Stimulated activated naive B cell treated with anti-CD40 and anti-IgM and Interleukin-4, amounts not matched to agents 10 μg/mL and 1 μg/mL and 100 μg/mL, for 72 hours (primary cell): ENCODE data around the gene CALML3.

Source experiments
- ATAC-seq, 2 donors: fragments of 150-1000 bp; cut with Tn5 transposase; replicated peaks; 2 replicates each; pipeline ENCODE4 v1.10.0; 2021; ENCODE audit warnings: moderate library complexity in 1 of 2
- DNase-seq: peaks from one replicate; pipeline ENCODE4 v3.0.0; 2021
- H3K27ac Mint-ChIP-seq: one replicate; pipeline ENCODE4 v1.8.0; 2022; ENCODE audit warnings: mild to moderate bottlenecking, mixed read lengths
- H3K27me3 Mint-ChIP-seq, 2 donors: one replicate each; pipeline ENCODE4 v1.8.0; 2022; ENCODE audit warnings: mixed read lengths in 2 of 2
- H3K36me3 Mint-ChIP-seq, 2 donors: one replicate each; pipeline ENCODE4 v1.8.0; 2022; ENCODE audit warnings: mixed read lengths in 2 of 2, mild to moderate bottlenecking in 1 of 2
- H3K4me1 Mint-ChIP-seq, 2 donors: one replicate each; pipeline ENCODE4 v1.8.0; 2022; ENCODE audit warnings: mixed read lengths in 2 of 2, mild to moderate bottlenecking in 1 of 2
- H3K4me3 Mint-ChIP-seq, 2 donors: one replicate each; pipeline ENCODE4 v1.8.0; 2022; ENCODE audit warnings: mild to moderate bottlenecking in 2 of 2, mixed read lengths in 2 of 2, moderate library complexity in 1 of 2
- H3K9me3 Mint-ChIP-seq, 2 donors: one replicate each; pipeline ENCODE4 v1.8.0; 2022; ENCODE audit warnings: mixed read lengths in 2 of 2, mild to moderate bottlenecking in 1 of 2

CALML3 gene

DNA sequence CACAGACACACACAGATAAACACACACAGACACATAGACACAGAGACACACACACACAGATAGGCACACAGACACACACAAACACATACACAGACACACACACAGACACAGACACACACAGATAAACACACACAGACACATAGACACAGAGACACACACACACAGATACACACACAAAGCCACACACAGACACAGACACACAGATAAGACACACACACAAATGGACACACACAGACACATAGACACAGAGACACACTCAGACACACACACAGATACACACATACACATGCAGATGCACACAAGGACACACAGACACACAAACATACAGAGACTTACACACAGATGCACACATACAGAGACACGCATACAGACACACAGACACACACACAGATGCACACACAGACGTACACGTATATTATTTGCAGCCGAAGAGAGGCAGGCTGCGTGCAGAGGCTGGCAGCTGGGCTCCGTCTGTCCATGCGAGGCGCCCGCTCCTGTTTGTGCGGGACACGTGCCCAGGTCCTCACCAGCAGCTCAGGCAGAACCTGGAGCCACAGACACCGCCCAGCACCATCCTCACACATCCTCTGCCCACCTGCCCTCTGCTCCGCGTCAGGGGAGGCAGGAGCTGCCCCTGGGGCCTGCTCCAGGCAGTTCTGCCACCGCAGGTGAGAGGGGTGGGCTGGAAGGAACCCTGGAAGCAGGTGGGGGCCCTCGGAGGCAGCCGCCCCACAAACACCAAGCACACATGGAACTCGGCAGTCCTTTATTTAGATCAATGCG, 26.6 kb upstream of the CALML3 start:
- Mint-ChIP-seq H3K27ac (no peak overlapping the region), H3K36me3 (no peaks in the 10 kb centered on the region), H3K4me3 (no peak overlapping the region), H3K9me3 (no peaks in the 10 kb centered on the region), H3K4me1 (no peaks in the 10 kb centered on the region), H3K27me3 (peaks cover 12 to 14% of the 10 kb centered on the region in 2 donors)
- DNase-seq (no peak), ATAC-seq (peak in 1 of 2 donors; percentile 8)

DNA sequence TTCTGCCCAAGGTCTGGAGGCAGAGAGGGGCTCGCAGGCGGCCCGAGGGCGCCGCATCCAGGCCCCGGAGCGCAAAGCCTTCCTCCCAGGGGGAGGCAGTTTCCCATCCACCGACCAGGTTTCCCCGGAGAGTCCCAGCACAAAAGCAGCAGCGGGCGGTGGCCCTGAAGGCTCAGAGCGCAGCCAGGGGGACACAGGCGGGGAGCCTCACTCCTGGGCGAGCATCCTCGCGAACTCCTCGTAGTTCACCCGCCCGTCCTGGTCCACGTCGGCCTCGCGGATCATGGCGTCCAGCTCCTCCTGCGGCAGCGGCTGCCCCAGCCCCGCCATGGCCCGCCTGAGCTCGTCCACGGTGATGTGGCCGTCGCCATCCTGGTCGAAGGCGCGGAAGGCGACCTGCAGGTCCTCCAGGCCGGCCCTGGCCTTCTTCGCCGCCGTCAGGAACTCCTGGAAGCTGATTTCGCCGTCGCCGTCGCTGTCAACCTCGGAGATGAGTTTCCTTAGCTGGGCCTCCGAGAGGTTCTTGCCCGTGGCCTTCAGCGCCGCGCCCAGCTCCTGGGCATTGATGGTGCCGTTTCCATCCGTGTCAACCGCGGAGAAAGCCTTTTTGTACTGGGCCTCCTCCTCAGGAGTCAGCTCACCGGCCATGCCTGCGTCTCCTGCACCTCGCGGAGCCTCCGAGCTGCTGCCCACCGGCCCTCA, 25.8 kb upstream of the CALML3 start:
- ATAC-seq, result no peak
- Mint-ChIP-seq H3K36me3 (no peaks in the 10 kb centered on the region), H3K4me1 (no peaks in the 10 kb centered on the region), H3K4me3 (no peak overlapping the region), H3K27ac (no peak overlapping the region), H3K9me3 (no peaks in the 10 kb centered on the region), H3K27me3 (peaks cover 19 to 22% of the 10 kb centered on the region in 2 donors)
- no peak for DNase-seq

DNA sequence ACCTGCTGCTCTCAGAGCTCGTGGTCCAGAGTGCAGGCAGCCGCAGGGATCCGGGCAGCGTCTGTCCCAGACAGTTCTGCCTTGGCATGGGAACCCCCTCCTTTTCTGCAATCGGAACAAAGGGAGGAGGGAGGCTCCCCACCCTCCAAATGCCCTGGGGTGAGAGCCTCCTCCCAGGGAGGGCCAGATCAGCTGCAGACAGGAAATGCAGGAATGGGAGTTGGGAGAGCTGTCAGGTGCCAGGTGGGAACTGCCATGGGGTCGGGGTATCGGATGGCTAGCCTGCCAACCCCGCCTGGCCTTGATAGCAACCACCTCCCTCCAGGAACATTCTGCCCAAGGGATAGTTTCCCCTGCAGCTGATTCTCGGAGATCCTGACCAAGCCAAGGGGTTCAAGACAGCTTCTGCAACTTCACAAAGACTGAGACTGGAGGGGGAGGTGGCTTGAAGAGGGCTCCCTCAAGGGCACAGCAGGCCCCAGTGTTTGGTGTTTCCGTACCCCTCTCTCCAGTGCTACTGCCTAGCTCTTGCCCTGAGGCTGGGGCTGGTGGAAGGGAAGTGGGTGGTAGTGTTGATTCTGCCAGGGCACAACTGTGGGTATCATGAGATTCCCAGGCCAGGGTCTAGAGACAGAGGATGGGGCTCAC, 25.1 kb upstream of the CALML3 start, which contains the start of gene CALML5:
Gene CALML5, minus strand, starts transcription at position 78 of the 648 bp plus-strand sequence. CDS start 132 bp downstream, outside the sequence.
- no peaks in the 10 kb centered on the region for H3K36me3 Mint-ChIP-seq
- no peak within 1 kb of the TSS for H3K27ac Mint-ChIP-seq

DNA sequence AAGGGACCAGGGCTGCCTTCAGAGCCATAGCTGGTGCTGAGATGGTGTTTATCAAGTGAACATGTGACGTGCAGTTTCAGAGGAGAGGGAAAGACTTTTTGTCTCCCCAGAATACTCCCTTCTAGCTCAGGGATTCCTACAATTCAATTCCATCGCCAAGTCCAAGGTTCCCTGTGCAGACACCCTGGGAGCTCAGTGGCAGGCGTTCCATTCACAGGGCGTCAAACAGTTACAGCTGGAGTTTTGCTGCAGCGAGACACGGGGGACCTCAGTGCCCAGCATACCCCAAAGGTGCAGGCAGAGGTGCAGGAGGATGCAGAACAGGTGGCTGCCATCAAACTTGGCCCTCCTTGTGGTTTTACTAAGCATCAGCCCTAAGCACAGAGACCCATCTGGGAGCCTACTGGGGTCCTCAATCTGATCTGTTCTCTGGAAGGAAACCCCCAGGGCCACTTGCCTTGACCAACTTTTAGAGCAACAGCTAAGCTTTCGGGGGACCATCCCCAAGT, 24.5 kb upstream of the CALML3 start:
- Mint-ChIP-seq H3K27me3 (peaks cover 24 to 29% of the 10 kb centered on the region in 2 donors), H3K4me3 (no peak overlapping the region), H3K4me1 (no peaks in the 10 kb centered on the region), H3K36me3 (no peaks in the 10 kb centered on the region), H3K9me3 (no peaks in the 10 kb centered on the region), H3K27ac (no peak overlapping the region)
- DNase-seq (no peak), ATAC-seq (no peak)

More for the DNA sequence above, 25.1 kb upstream of the CALML3 start, which contains the start of gene CALML5:
- no peaks in the 10 kb centered on the region for H3K9me3 Mint-ChIP-seq
- H3K4me3 Mint-ChIP-seq, result no peak within 1 kb of the TSS
- H3K4me1 Mint-ChIP-seq, result no peaks in the 10 kb centered on the region
- ATAC-seq, result no peak
- no peak for DNase-seq
- peaks cover 21 to 27% of the 10 kb centered on the region in 2 donors for H3K27me3 Mint-ChIP-seq

DNA sequence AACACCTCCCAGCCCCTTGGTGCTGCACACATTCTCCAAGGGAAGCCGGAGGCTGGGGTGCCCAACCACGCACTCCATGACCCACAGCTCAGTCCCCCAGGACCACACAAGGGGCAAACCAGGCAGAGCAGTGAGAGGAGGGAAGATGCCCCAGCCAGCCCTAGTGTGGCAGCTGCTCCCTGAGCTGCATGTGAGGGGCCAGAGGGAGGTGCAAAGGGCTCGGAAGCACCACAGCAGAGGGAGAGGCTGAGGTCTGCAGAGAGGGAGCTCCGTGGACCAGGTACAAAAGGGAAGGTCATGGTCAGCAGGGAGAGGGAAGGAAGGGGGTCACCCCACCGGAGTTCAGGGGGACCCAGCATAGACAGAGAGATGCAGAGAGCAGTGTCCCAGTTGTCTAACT, 23.9 kb upstream of the CALML3 start:
- ATAC-seq (no peak), DNase-seq (no peak)
- Mint-ChIP-seq H3K9me3 (no peaks in the 10 kb centered on the region), H3K27ac (no peak overlapping the region), H3K27me3 (peaks cover 26 to 33% of the 10 kb centered on the region in 2 donors), H3K36me3 (no peaks in the 10 kb centered on the region), H3K4me1 (no peaks in the 10 kb centered on the region), H3K4me3 (no peak overlapping the region)

DNA sequence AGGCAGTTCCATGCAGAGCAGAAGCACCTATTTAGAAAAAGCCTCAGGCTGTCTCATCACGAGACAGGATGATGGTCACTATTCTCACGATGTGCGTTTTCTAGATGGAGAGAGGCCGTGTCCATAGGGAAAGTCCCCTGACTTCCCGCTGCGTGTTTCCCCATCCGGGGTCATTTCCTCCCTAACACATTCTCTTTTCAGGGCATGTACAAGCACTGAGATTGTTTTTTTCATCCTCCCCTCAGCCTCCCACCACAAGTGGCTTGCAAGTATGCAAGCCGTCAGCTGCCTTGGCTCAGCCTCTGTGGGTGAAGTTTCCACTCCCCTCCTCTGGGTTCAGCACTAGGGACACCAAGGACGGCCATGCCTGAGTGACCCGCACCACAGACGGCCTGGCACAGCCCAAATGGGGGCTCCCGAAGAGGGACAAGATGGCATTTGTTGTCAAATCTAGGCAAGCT, 22.7 kb upstream of the CALML3 start:
- H3K4me1 Mint-ChIP-seq, result no peaks in the 10 kb centered on the region
- no peak overlapping the region for H3K4me3 Mint-ChIP-seq
- ATAC-seq (peak in 1 of 2 donors; percentile 31), DNase-seq (no peak)
- peaks cover 30 to 38% of the 10 kb centered on the region in 2 donors for H3K27me3 Mint-ChIP-seq
- H3K36me3 Mint-ChIP-seq, result no peaks in the 10 kb centered on the region
- no peaks in the 10 kb centered on the region for H3K9me3 Mint-ChIP-seq
- H3K27ac Mint-ChIP-seq, result no peak overlapping the region

DNA sequence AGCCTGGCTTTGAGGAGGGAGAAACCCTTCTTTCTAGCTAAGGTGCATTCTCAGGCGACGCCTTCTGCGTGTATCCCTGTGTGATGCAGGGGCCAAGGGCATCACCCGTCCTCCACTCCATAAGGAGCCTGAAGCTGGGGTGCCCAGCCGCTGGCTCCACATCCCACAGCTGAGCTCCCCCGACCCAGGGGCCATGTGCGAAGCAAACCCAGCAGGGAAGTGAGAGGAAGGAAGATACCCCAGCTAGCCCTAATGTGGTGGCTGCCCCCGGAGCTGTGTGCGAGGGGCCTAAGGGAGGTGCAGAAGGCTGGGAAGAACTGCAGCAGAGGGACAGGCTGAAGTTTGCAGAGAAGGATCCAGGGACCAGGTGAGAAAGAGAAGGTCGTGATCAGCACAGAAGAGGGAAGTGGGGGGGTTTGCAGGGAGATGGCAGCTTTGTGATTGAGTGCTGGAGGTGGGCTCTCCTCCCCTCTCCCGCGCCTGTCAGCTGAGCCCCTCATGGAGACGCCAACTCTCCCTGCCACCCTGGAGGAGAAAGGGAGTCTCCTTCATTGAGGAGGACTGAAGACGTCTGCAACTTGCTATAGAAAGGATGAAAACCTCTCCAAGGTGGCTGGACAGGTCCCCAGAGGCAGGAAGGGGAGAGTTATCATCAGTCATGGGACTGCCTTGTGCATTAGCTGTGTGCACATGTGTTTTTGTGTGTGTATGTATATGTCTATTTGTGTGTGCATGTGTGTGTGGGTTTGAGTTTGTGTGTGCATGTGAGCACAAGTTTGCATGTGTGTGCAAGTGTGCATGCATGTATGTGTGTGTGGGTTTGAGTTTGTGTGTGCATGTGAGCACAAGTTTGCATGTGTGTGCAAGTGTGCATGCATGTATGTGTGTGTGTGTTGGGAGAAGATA, 21.9 kb upstream of the CALML3 start:
- Mint-ChIP-seq H3K36me3 (no peaks in the 10 kb centered on the region), H3K4me3 (no peak overlapping the region), H3K27ac (no peak overlapping the region), H3K27me3 (peaks cover 30 to 43% of the 10 kb centered on the region in 2 donors), H3K9me3 (no peaks in the 10 kb centered on the region), H3K4me1 (no peaks in the 10 kb centered on the region)
- no peak for ATAC-seq
- DNase-seq, result no peak

DNA sequence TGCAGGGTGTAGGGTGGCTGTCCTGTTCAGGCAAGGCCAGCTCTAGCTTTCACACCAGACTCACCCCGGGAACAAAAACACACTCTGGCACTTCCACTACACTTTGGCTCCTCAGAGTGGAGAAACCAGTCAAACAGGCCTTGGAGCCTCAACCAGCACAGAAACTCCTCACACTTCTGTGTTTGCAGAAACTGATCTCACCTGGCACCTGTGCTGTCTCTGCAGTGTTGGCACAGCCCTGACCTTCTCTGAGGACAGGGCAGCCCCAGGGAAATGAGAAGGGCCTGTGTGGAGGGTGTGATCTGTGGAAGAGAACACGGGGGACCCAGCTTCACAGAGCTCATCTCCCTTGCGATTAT, 21.3 kb upstream of the CALML3 start:
- H3K4me3 Mint-ChIP-seq, result no peak overlapping the region
- H3K4me1 Mint-ChIP-seq, result no peaks in the 10 kb centered on the region
- H3K27me3 Mint-ChIP-seq, result peaks cover 30 to 44% of the 10 kb centered on the region in 2 donors
- DNase-seq (no peak), ATAC-seq (no peak)
- no peaks in the 10 kb centered on the region for H3K36me3 Mint-ChIP-seq
- H3K9me3 Mint-ChIP-seq, result no peaks in the 10 kb centered on the region
- no peak overlapping the region for H3K27ac Mint-ChIP-seq

DNA sequence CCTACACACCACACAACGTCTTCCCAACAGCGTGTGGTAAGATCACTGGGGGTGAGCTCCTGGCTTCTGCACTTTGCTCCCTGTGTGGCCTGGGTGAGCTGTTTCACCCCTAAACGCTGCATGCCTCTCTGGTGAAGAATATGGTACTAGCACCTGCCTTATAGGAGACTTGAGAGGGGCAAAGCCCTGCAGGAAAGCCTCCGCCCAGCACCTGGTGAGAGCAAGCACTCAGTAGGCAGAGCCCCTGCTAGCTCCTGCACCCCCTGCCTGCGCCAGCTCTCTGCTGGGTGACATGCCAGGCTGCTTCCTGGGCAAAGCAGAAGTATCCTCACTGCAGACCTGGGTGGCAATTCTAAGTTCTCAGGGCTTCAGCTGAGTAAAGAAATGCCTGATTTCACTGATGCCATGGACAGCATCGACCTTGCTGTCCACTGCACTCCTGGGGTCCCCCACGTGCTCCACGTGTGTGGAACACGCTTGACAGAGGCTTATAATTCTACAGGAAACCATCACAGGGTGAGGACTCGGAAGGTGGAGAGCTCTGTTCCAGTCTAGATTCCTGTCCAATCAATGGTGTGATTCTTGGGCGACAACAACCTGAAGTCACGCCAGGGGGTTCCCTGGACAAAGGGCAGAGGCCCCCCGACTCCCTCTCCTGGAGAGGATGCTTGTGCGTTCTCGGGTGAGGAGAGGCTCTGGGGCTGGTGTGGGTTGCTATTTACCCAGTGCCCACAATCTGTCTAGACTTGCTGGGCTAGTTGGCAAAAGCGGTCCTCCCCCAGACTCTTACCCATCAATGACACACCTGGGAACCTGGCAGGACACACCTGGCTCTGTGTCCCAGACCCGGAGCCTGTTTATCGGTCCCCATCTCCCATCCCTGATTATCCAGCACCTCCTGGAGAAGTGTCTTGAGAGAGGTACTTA, 20.4 kb upstream of the CALML3 start:
- Mint-ChIP-seq H3K36me3 (no peaks in the 10 kb centered on the region), H3K9me3 (no peaks in the 10 kb centered on the region), H3K4me3 (no peak overlapping the region), H3K27ac (no peak overlapping the region), H3K4me1 (no peaks in the 10 kb centered on the region), H3K27me3 (peaks cover 35 to 44% of the 10 kb centered on the region in 2 donors)
- no peak for DNase-seq
- ATAC-seq, result no peak

DNA sequence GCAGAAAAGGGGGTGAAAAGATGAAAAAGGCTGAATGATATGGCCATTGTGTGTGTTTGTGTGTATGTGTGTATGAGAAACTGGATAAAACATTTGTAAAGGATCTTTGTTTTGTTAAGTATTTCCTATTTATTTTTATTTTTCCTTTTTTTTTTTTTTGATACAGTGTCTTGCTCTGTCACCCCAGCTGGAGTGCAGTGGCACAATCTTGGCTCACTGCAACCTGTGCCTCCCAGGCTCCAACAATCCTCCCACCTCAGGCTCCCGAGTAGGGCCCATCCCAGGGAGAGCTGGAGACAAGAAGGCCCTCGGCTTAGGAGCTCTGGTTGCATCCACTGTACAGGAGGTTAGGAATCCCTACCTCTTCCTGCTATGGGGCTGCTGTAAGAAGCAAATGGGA, 18.5 kb upstream of the CALML3 start:
- no peaks in the 10 kb centered on the region for H3K36me3 Mint-ChIP-seq
- H3K4me3 Mint-ChIP-seq, result no peak overlapping the region
- no peaks in the 10 kb centered on the region for H3K4me1 Mint-ChIP-seq
- no peaks in the 10 kb centered on the region for H3K9me3 Mint-ChIP-seq
- no peak for ATAC-seq
- no peak overlapping the region for H3K27ac Mint-ChIP-seq
- DNase-seq, result no peak
- H3K27me3 Mint-ChIP-seq, result peaks cover 29 to 37% of the 10 kb centered on the region in 2 donors

DNA sequence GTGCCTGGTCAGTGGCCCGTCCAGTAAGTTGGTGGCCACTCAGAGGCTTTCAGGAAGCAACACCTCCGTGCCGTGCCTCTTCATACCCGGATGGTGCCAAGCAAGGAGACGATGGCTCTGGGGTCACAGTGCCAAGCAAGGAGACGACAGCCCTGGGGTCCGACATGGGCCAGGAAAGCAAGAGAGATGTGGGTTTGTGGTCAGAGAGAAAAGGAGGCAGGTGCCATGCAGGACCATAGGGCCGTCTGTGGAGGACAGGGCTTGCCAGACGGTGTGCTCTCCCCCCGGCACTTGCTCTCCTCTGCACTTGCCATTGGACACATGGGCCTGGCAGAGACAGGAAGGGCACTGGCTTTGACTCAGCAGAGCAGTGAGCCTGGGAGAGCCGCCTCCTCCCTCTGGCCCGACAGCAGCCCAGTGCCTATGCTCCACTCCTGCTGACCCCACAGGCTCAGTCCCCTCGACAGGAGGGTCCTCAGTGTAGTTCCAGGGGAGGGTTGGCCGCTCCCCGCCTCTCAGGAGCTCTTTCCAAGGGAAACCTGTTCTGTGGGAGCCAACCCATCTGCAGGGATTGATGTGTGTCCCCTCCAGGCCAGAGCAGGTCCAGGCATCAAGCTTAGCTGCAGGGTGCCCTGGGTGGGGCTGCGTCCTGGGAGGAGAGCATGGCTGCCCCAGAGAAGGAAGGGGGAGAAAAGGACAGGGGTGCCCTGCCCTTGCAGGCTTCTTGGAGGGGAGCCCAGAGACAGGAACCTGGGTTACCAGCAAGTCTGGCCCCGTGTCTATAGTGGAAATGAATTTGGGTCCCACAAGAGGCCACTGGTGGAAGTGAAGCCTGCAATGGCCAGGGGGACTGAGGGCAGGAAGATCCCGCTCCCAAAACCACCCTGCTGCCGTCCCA, 17.8 kb upstream of the CALML3 start:
- Mint-ChIP-seq H3K4me1 (no peaks in the 10 kb centered on the region), H3K9me3 (no peaks in the 10 kb centered on the region), H3K36me3 (no peaks in the 10 kb centered on the region), H3K27ac (no peak overlapping the region), H3K27me3 (peaks cover 30 to 39% of the 10 kb centered on the region in 2 donors), H3K4me3 (no peak overlapping the region)
- no peak for DNase-seq
- ATAC-seq, result no peak

DNA sequence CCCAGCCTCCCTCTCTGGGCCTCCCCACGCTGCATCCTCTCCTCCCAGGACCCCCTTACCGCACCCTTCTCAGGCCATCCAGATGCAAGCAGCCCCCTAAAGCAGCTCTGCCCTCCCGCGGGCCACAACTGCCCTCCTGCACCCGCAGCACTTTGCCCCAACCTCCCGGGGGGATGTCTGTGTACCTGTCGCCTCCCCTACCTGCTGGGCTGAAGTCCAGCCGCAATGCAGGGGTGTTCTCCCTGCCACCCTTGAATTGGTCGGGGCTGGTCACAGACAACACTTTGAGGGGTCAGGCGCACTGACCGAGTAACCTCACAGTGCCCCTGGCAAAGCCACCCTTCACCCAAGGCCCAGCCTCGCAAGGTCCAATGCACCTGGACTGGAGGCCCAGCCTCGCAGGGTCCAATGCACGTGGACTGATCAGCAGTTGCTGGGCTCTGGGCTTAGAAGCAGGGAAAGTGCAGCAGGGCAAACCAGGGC, 17.1 kb upstream of the CALML3 start:
- no peak overlapping the region for H3K27ac Mint-ChIP-seq
- no peak for ATAC-seq
- no peak for DNase-seq
- no peak overlapping the region for H3K4me3 Mint-ChIP-seq
- H3K36me3 Mint-ChIP-seq, result no peaks in the 10 kb centered on the region
- peaks cover 35 to 43% of the 10 kb centered on the region in 2 donors for H3K27me3 Mint-ChIP-seq
- H3K9me3 Mint-ChIP-seq, result no peaks in the 10 kb centered on the region
- H3K4me1 Mint-ChIP-seq, result no peaks in the 10 kb centered on the region
